NCI-H1436 (cell line): ENCODE data around the gene GIT1.
A peak's percentile ranks its signal among the peaks of the same experiment; 100 is the strongest.

ENCODE experiments used
- DNase-seq: peaks from one replicate; lab custom pipeline; 2025; lab: John Stamatoyannopoulos, UW

GIT1 gene

GRCh38 chr17:29581583-29582253, 7.7 kb downstream of the GIT1 start:
- peak; percentile 57 for DNase-seq

GRCh38 chr17:29579866-29580771, 9.3 kb downstream of the GIT1 start:
- DNase-seq = peak; percentile 89

- no peak for DNase-seq
These were observed 10.6 kb downstream of the GIT1 start for GRCh38 chr17:29578626-29579485.

- DNase-seq = no peak
These were observed 11.8 kb downstream of the GIT1 start for GRCh38 chr17:29577385-29578211.

DNA sequence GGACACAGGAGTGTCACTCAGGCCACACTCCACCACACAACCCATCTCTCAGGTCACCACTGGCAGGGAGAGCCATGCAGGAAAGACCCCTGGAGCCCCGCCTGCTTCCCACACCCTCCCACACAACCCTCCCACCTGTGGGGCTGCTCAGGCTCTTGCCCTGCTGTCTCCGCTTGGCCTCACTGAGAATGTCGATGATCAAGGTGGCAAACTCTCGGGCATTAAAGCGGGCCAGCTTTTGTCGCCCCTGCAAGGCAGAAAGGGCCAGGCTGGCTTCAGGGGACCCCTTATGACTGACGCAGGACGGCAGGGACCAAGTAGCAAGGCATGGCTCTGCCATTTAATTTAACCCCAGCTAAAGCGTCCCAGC, 12.5 kb downstream of the GIT1 start:
- DNase-seq = no peak

DNA sequence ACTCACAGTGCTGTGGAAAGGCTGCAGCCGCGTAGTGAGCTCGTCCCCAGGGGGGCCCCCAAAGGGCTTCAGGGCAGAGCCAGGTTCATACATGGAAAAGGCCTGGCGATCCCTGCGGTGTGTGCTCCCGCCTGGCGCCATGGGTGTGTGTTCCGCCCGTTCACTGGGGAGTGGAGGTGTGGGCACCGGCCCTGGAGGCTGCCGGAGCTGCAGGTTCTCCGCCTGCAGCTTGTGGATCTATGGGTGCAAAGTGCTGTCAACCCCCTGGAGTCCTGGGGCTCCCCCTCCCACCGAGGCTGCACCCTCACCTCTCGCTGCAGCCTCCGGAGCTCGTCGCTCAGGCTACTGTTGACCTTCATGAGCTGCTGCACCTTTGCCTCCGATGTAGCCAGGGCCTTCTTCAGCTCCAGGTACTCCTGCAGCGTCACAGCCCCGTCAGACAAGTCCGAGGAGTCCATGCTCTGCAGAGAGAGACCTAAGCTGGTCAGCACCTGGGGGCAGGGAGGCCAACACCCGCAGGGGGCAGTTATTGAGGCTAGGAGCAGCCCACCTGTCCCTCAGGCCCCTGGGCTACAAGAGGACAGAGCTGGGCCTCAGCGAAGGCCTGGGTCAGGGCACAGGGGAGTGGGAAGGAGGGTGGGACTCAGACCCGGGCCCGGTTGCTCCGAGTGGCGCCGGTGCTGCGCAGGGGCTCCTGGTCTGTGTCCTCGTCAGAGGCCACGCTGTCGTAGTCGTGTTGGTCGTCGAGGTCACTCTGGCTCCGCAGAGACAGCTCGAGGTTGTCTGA, 13.0 kb downstream of the GIT1 start:
- no peak for DNase-seq

DNA sequence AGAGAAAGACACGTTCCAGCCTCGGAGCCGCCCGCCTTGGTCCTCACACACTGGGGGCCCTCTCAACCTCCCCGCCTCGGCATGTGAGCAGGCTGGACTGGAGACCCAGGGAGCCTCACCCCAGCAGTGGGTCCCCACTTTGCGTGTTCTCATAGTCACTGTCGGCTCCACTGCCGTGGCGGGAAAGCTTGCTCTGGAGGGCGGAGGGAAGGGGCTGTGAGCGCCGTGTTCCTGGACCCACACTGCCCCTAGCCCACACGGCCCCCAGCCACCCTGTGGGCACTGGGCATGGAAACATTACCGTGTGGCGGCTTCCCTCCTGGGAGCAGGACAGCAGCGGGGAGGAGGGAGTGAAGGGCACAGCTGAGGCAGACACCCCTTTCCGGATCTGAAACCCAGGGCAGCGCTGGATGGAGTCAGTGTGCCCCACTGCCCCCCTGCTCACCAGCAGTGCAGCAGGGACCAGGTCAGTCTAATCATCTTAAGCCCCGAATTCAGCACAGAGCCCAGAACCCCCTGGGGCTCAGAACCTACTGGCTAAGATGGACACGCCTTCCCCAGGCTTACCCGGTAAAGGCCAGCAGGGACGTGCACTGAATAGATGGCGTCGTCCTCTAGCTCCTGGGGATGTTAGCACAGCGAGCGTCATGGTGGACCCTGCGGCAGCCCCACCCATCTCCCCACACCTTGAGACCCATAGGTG, 13.8 kb downstream of the GIT1 start:
- no peak for DNase-seq

- no peak for DNase-seq
These were observed 14.5 kb downstream of the GIT1 start for GRCh38 chr17:29574732-29575510.

- DNase-seq = no peak
These were observed 15.3 kb downstream of the GIT1 start for GRCh38 chr17:29573871-29574731.

DNA sequence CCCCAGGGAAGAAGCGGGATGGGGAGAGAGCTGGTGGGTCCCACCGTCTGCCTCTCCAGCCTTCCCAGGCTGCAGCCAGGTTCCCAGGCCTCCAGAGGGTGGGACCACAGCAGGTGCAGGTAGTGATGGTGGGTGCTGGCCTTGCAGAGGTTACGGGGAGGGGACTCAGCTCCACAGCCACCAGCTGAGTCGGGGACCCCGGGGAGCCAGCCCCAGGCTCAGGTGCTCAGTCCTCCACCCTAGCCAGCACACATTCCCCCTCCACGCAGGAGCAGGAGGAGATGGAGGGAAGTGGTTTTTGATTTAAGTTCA, 15.9 kb downstream of the GIT1 start:
- DNase-seq = no peak

- no peak for DNase-seq
These were observed 16.5 kb downstream of the GIT1 start for GRCh38 chr17:29572691-29573557.

GRCh38 chr17:29571883-29572681, 17.4 kb downstream of the GIT1 start:
- DNase-seq = no peak

DNA sequence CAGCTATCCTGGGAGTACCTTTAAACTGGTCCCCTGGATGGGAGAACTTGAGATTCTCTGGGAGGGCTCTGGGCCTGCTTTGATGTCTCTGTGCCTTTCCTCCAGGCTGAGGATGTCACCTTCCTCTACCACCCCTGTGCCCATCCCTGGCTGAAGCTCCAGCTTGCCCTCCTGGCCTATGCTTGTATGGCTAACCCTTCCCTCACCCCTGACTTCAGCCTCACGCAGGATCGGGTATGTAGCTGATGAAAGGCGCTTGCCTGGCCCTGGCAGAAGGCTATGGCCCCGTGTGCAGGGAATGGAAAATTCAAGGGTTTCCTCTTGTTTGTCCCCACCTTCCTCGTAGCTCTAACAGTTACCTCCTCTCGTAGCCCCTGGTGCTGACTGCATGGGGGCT, 18.0 kb downstream of the GIT1 start:
- DNase-seq = no peak

GRCh38 chr17:29570521-29570920, 18.9 kb downstream of the GIT1 start:
- no peak for DNase-seq

DNA sequence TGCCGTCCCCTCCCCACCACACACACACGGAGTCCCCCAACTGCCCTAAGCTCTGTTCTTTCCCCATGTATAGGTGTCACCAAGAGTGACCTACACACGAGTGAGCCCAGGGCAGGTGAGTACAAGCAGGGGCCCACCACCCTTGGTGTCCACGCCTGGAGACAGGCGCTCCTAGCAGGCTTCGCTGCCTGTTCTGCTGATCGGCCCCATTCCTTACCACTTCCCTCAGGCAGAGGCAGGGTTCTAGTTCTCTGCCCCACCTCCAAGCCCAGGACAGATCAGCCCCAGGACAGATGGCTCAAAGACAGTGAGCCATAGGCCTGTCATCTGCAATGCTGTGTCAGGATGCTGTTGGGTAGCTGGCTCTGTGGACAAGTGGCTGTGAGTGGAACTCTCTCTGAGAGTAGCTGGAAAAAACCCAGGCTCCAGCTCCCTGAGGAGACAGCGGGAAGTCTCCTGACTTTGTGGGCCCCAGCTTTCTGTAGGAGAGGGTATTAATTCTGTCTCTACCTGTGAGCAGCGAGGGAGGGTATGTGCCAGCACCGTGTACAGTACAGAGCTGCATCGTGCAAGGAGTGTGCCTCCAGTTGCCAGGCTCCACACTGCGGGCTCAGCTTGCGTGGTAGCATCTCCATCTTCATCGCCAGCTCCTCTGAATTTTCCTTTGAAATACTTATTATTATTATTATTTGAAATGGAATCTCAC, 20.1 kb downstream of the GIT1 start:
- DNase-seq = no peak
